ENCODE data around the gene NTN1.

- TF ChIP-seq CTCF (conservative IDR thresholded peaks at IDR 0.05) = no peak
- TF ChIP-seq ZFX (IDR thresholded peaks at IDR 0.05) = no peak
These were observed 188.0 kb downstream of the NTN1 start for GRCh38 chr17:9209347-9209746.

Data from C4-2B (cell line).